ENCODE data around the gene FIBP. TPM values are rescaled to one million over a fixed set of nuclear protein-coding genes. Genes with fewer than 3 reads are reported as not detected.

FIBP gene
- total RNA-seq, 4 donors from 2014 or later, result 53.6 to 73.2 (median 63.7) TPM

GRCh38 chr11:65870706-65871681, 17.3 kb downstream of the FIBP start:
- DNase-seq (ENCODE audit: low spot score in 2 of 2), result no peak
- peaks cover 0 to 46% (median 12%) of the 10 kb centered on the region in 4 donors for H3K4me1 ChIP-seq
- H3K9me3 ChIP-seq, result no peaks in the 10 kb centered on the region
- H3K4me3 ChIP-seq, result peak overlapping the region in 1 of 4 donors; percentile 69
- peak overlapping the region in 3 of 4 donors; percentile 88 to 95 (median 95) for H3K27ac ChIP-seq
- TF ChIP-seq EP300 (IDR thresholded peaks at IDR 0.05), result no peak
- TF ChIP-seq POLR2A (IDR thresholded peaks at IDR 0.05), result no peak
- no peak for TF ChIP-seq CTCF (IDR thresholded peaks at IDR 0.05)
- no peaks in the 10 kb centered on the region for H3K27me3 ChIP-seq
- peaks cover 0 to 49% (median 2%) of the 10 kb centered on the region in 3 donors for H3K36me3 ChIP-seq
- 65 to 69% methylated on average over 17 to 20 of the region's 24 CpGs for WGBS, 2 donors

- TF ChIP-seq CTCF (IDR thresholded peaks at IDR 0.05) (no peak), EP300 (IDR thresholded peaks at IDR 0.05) (no peak), POLR2A (IDR thresholded peaks at IDR 0.05) (no peak)
- H3K27me3 ChIP-seq, result no peaks in the 10 kb centered on the region
- DNase-seq (ENCODE audit: low spot score in 2 of 2), result no peak
- no peaks in the 10 kb centered on the region for H3K9me3 ChIP-seq
- H3K4me1 ChIP-seq, result peaks cover 0 to 46% (median 12%) of the 10 kb centered on the region in 4 donors
- H3K27ac ChIP-seq, result peak overlapping the region in 1 of 4 donors; percentile 95
- no peak overlapping the region for H3K4me3 ChIP-seq
- WGBS, 2 donors, result 52 to 70% methylated on average over 5 to 10 of the region's 11 CpGs
- H3K36me3 ChIP-seq, result peaks cover 0 to 56% (median 9%) of the 10 kb centered on the region in 3 donors
Observed at GRCh38 chr11:65870307-65870658, 18.0 kb downstream of the FIBP start.

GRCh38 chr11:65869643-65870306, 18.5 kb downstream of the FIBP start:
- Histone ChIP-seq H3K36me3 (peaks cover 0 to 61% (median 12%) of the 10 kb centered on the region in 3 donors), H3K27ac (peak overlapping the region in 1 of 4 donors; percentile 9), H3K9me3 (no peaks in the 10 kb centered on the region), H3K27me3 (no peaks in the 10 kb centered on the region), H3K4me1 (peaks cover 0 to 46% (median 12%) of the 10 kb centered on the region in 4 donors), H3K4me3 (no peak overlapping the region)
- no peak for TF ChIP-seq CTCF (IDR thresholded peaks at IDR 0.05)
- no peak for TF ChIP-seq POLR2A (IDR thresholded peaks at IDR 0.05)
- no peak for TF ChIP-seq EP300 (IDR thresholded peaks at IDR 0.05)
- DNase-seq (ENCODE audit: low spot score in 2 of 2), result no peak
- 74 to 81% methylated on average over 22 to 24 of the region's 24 CpGs for WGBS, 2 donors

- no peak overlapping the region for H3K27ac ChIP-seq
- no peaks in the 10 kb centered on the region for H3K9me3 ChIP-seq
- peaks cover 0 to 43% (median 10%) of the 10 kb centered on the region in 4 donors for H3K4me1 ChIP-seq
- no peak for DNase-seq (ENCODE audit: low spot score in 2 of 2)
- H3K4me3 ChIP-seq, result no peak overlapping the region
- H3K27me3 ChIP-seq, result no peaks in the 10 kb centered on the region
- TF ChIP-seq EP300 (IDR thresholded peaks at IDR 0.05), result no peak
- no peak for TF ChIP-seq CTCF (IDR thresholded peaks at IDR 0.05)
- WGBS, 2 donors, result 84 to 97% methylated on average over 3 of the region's 3 CpGs
- peaks cover 0 to 70% (median 21%) of the 10 kb centered on the region in 3 donors for H3K36me3 ChIP-seq
Observed at GRCh38 chr11:65868907-65869306, 19.4 kb downstream of the FIBP start.
